Posterior vena cava (tissue), 2 donors: ENCODE results near the gene TYW1. TPM values are rescaled to one million over a fixed set of nuclear protein-coding genes. Genes with fewer than 3 reads are reported as not detected.
A peak's percentile ranks its signal among the peaks of the same experiment; 100 is the strongest.
"Not testable (repeated sequence)": the region's sequence is repeated elsewhere in the genome, so short reads cannot be mapped to it uniquely, and the experiment has no call there.

ENCODE experiments used
- DNase-seq: peaks from one replicate; pipeline ENCODE4 v3.0.0-alpha.2; 2020; ENCODE audit warnings: low spot score
- intact Hi-C, 2 donors: fragments of 100-400 bp; cut with DNase I; formaldehyde crosslinking; loops; one replicate each; pipeline versions ENCODE4 v1.14.1 to v1.14.2; 2022 to 2023
- total RNA-seq, 2 donors: library from RNA; stranded (reverse); fragmentation: NEBNext Ultra II Directional; extraction: Animal tissue kit (Norgen Biotek cat#: 25700); gene quantifications; one replicate each; pipeline ENCODE4 v1.2.1, GENCODE V29; 2021
- donor health status: DM: yes; HTN: yes; CAD: no.
- donor health status: DM: yes; HTN: yes; CAD: no.

The TYW1 gene
- total RNA-seq, 2 donors from 2014 or later = 9.4 to 11.5 TPM

- intact Hi-C loops, DNase-seq: not testable (repeated sequence)
Measured at GRCh38 chr7:67036432-67037395, 40.1 kb downstream of the TYW1 start.

DNA sequence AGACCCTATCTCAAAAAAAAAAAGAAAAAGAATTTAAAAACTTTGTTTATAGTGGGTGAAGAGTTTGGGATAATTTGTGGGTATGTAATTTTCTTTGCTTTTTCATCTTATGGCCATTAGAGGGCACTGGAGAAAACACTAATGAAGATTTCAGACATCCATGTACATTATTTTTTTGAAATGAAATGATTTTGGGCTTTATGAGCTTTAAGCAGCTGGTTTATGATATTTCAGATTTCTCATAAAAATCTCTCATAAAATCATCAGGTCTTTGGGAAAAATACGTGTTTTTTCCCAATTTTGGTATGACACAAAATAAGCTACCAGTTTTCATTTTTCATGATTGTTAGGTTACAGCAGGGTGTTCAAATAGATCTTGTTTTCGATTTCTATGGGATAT, 44.2 kb downstream of the TYW1 start:
- DNase-seq, intact Hi-C loops: not testable (repeated sequence)

GRCh38 chr7:67042781-67043558, 46.3 kb downstream of the TYW1 start:
- intact Hi-C loops = not testable (repeated sequence)
- DNase-seq = peak; percentile 81

GRCh38 chr7:67043559-67043930, 46.9 kb downstream of the TYW1 start:
- intact Hi-C loops = not testable (repeated sequence)
- DNase-seq = peak; percentile 12

DNA sequence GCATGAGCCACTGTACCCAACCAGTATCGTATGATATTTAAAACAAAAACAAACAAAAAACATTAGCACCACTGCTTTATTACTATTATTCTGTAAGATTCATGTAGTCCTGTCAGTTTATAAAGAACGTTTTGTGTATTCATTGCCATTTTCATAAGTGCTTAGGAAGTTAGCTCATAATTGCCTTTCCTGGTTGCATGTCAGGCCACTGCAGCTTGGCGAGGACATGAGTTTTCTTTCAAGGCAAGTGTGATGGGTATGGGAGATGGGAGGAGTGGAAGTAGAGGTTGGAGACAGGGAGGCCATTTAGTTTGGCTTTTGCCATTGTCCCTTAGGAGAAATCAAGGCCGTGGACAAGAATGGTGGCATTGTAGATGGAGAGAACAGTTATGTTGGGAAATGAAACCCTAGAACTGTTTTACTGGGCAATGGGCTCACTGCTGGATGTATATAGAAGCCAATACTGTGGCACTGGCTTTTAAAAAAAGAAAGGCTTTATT, 48.9 kb downstream of the TYW1 start:
- DNase-seq = no peak
- intact Hi-C loops = no loop called here

DNA sequence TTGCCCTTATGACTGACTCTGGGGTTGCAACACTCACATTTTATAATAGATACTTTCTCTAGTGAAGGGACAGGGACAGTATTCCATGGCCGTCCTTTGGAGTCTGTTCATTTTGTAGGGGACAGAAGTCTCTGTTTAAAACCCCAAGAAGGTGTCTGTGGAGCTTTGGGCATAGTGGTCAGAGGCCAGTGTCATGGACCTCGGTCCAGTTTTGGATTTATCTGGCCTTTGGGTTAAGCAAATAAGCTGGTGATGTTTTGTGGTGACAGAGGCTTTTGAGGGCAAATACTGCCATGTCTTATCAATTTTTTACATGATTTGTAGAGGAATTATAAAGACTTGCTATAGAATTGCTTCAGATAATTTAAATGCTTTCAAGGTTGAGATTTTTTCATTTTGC, 50.2 kb downstream of the TYW1 start:
- intact Hi-C loops, DNase-seq: not testable (repeated sequence)

- DNase-seq, intact Hi-C loops: not testable (repeated sequence)
Measured at GRCh38 chr7:67049908-67050307, 53.3 kb downstream of the TYW1 start.

- intact Hi-C loops, DNase-seq: not testable (repeated sequence)
Measured at GRCh38 chr7:67052161-67052560, 55.5 kb downstream of the TYW1 start.

DNA sequence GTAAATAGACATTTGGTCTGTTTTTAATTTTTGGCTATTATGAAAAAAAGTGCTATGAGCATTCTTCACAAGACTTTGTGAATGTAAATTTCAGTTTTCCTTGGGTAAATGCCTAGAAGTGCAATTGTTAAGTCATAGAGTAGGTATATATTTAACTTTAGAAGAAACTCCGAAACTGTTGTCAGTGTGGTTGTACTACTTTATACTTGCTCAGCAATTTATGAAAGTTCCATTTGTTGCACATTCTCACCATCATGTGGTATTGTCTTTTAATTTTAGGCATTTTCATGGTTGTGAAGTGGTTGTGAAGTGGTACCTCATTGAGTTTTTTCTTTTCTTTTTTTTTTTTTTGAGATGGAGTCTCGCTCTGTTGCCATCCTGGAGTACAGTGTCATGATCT, 60.0 kb downstream of the TYW1 start:
- no peak for DNase-seq
- intact Hi-C loops = no loop called here

DNA sequence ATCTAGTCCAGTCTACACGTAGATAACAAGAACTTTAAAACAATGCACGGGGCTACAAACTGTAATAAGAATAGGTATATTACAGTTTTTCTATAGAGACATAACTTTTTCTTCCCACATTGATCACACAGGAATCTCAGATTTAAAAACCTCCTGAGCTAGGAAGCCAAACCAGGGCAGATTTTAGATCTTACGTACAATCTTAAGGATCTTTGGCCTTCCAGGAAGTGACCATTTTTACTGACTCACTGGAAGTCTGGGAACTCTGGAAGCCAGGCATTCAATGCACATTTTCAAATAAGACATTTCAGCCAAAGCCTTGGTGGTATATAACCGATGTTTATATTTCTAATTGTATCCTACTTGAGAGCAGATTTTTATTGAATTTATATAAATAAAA, 64.7 kb downstream of the TYW1 start:
- intact Hi-C loops, DNase-seq: not testable (repeated sequence)

DNA sequence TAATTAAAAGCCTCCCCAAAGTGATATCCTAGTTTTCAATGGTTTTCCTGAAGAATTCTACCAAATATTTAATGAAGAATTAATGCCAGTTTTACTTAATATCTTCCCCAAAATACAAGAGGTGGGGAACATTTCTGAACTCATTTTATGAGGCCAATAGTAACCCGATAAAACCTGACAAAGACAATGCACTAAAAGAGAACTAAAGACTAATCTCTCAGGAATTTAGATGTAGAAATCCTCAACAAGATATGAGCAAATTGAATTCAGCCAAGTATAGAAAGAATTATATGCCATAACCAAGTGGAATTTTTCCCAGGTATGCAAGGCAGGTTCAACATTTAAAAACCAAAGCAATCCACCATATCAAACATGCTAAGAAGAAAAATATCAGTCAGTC, 66.2 kb downstream of the TYW1 start:
- intact Hi-C loops, DNase-seq: not testable (repeated sequence)

- DNase-seq, intact Hi-C loops: not testable (repeated sequence)
Measured at GRCh38 chr7:67066950-67067622, 70.5 kb downstream of the TYW1 start.

DNA sequence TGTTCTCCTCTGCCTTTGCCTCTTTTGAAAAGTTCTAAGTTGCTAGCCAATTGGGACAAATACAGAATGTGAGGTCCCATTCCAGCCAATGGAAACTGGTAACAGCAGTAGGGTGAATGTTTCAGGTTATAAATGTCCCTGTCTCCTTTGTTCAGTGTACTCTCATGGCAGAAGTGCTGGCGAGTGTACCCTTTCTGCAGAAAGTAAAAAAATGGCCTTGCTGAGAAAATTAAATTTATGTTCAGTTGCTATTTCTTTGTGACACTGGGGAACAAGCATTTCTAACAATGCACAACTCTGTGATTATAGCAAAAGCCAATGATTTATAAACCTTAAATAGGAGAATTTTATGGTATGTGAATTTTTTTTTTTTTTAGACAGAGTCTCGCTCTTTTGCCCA, 79.5 kb downstream of the TYW1 start:
- DNase-seq, intact Hi-C loops: not testable (repeated sequence)

- DNase-seq, intact Hi-C loops: not testable (repeated sequence)
Measured at GRCh38 chr7:67082880-67083279, 86.2 kb downstream of the TYW1 start.

DNA sequence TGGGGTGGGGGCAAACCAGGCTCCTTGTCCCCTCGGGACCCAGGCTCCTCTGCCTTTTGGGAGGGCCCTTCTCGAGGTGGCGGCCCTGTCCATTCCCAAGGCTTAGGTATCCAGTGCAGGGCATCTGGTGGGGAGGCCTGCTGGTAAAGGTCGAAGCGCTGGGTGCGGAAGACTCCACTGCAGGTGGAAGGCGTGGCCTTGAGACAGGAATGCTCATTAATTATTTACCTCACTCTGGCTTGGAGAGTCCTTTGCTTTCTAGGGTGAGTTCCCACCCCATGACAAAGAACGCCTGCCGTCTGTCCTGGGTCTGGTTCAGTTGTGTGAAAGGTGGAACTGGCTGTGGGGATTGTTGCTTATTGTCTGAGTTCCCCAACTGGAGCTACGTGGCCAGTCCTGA, 92.6 kb downstream of the TYW1 start:
- DNase-seq, intact Hi-C loops: not testable (repeated sequence)

DNA sequence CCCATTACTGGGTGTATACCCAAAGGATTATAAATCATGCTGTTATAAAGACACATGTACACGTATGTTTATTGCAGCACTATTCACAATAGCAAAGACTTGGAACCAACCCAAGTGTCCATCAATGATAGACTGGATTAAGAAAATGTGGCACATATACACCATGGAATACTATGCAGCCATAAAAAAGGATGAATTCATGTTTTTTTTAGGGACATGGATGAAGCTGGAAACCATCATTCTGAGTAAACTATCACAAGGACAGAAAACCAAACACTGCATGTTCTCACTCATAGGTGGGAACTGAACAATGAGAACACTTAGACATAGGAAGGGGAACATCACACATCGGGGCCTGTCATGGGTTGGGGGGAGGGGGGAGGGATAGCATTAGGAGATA, 94.4 kb downstream of the TYW1 start:
- DNase-seq, intact Hi-C loops: not testable (repeated sequence)

DNA sequence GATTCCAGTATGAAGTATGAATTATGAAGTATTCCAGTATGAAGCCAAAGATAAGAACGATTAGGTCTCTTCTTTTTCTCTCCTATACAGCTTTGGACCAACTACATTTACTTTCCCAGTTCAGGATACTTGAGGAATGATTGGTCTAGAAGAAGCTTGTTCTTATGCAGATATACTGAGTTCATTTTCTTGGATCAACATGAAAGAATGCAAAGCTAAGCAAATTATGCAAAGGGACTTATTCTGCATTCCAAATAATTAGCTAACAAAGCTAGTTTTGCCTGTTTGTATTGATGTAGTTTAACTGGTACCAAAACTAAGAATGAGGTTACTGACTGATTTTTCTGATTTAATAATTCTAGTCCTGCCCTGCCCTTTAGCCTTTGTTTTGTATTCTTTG, 101.4 kb downstream of the TYW1 start:
- intact Hi-C loops, DNase-seq: not testable (repeated sequence)

- DNase-seq, intact Hi-C loops: not testable (repeated sequence)
Measured at GRCh38 chr7:67099406-67099805, 102.8 kb downstream of the TYW1 start.

DNA sequence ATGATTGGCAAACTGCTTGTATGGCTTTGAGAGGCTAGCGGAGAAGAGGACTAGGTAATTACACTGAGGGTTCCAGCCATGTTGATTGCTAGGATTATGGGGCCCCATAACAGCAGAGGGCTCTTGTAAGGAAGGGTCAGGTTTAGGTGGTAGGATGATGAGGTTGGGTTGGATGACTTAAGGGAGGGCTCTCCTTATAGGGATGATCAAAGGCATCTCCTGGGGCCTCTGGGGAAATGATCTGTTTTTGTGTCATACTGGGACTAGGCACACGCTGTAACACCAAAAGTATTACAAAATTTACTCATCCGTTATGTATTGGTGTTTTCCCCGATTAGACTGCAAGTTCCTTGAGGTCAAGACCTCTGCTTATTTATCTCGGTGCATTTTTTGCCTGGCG, 103.4 kb downstream of the TYW1 start:
- intact Hi-C loops, DNase-seq: not testable (repeated sequence)
